NCI-H1048 (cell line): ENCODE measurements around the gene MAD1L1.

Experiments used
- DNase-seq: peaks from one replicate; lab custom pipeline; 2025; lab: John Stamatoyannopoulos, UW

MAD1L1 gene

DNA sequence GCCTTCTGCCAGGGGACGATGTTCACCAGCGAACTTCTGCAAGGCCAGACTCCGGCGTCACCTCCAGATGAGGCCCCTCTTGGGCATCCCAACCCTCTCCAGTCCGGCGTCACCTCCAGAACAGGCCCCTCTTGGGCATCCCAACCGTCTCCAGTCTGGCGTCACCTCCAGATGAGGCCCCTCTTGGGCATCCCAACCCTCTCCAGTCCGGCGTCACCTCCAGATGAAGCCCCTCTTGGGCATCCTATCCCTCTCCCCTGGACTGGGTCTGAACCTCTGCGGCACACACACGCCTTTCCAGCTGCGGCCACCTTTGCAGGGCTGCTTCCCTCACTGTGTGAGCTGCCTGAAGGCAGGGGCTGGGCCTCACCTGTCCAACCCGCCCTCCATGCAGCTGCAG is 321.2 kb downstream of the MAD1L1 start:
- DNase-seq = no peak

DNA sequence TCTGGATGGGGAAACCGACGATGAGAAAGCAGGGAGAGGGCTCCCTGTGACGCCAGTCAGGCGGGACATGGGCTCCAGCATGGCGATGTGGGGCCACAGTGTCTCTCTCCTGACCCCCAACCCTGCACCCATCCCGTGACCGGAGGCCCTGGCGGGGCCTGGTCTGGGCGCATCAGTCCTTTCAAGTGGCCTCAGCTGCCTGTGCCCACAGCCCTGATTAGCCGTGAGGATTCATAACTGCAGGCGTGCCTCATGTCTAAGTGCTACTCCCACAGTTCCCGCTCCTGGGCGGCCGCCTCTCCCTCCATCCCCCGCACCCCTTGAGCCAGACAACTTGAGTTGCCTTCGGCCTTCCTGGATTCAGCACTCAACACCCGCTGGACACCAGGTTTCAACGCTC is 321.9 kb downstream of the MAD1L1 start:
- DNase-seq = no peak

- no peak for DNase-seq
Measured at GRCh38 chr7:1910081-1910685, 322.6 kb downstream of the MAD1L1 start.

DNA sequence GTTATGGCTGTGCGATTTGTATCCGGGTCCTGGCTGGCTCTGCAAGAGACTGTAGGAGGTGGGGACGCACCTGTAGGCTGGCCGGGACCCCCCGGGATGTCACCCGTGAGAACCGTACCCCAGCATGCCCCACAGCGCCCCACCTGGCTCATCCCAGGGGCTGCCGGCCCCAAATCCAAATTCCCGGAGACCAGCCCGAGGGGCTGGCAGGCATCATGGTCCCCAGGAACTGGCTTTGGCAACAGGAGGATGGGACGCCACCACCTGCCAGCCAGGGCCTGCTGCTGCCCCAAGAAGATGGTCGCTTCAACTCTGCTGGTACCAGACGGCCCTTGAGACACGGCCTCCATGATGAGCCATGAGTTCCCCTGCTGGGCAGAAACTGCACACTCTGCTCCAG is 323.3 kb downstream of the MAD1L1 start:
- DNase-seq = no peak

- DNase-seq = no peak
Measured at GRCh38 chr7:1908823-1909420, 323.8 kb downstream of the MAD1L1 start.

GRCh38 chr7:1907751-1908365 is 324.9 kb downstream of the MAD1L1 start:
- no peak for DNase-seq

DNA sequence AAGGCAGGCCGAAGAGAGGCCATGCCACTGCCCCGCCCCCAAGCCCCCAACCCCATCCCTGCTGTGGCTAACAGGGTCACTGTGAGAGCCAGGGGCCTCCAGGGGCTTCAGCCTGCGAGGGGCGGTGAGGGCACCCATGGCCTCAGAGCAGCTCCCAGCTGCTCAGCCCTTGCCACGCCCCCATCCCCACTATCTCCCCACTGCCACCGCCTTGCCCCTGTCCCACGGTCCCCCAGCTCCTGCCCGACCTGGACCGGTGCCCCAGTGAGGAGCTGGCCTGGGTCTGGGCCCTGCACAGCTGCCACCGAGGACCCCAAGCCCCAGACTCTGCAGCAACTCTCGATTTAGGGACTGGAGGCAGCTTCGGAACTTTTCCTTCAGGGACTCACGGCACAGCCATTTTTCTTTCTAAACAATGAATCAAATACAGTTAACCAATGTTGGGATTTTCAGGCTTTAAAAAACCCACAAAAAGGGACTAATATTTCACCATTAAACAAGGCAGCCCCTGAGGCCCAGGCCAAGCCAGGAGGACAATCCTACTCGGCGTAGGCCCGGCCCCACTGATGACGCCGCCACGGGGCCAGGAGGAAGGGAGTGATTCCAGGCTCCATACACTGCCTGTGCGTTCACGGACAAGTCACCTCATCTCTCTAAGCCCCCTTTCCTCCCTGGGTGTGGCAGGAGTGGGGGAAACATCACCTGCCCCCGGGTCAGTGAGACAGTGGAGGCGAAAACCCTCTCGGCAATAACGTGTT is 325.6 kb downstream of the MAD1L1 start:
- no peak for DNase-seq

DNA sequence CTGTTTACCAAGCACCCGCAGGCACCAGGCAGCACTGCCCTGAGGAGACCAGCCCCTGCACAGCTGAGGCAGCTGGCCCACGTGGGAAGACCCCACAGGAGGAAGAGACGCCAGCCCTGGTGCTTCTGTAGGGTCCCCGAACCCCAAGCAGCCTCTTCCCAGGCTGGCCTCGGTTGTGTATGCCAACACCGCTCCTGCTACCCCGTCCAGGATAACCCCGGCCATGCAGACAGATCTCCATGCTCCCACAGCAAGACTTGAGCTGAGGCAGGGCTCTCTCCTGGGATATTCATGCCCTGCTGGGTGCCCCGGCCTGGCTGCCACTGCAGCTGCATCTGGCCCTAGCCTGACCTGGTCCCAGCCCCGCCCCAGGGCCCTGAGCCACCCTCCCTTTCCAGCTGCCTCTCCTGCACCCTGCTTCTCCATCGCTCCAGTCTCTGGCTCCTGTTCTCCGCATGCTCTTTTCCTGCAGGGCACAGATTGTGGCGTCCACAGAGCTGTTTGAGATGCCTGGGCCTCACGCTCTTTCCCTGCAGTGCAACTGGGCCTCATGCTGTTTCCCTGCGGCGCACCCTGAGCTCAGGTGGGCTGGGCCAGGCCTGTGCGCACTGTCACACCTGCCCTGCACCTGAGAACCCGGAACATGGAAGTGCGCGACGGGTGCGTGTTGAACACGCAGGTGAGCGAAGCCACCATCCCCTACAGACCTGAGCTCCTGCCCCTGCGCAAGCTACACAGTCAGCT is 326.5 kb downstream of the MAD1L1 start:
- DNase-seq = no peak

GRCh38 chr7:1902231-1902855 is 330.4 kb downstream of the MAD1L1 start:
- no peak for DNase-seq

- no peak for DNase-seq
Measured at GRCh38 chr7:1901431-1902210, 331.1 kb downstream of the MAD1L1 start.

- DNase-seq = no peak
Measured at GRCh38 chr7:1900847-1901246, 331.9 kb downstream of the MAD1L1 start.

GRCh38 chr7:1899951-1900762 is 332.6 kb downstream of the MAD1L1 start:
- DNase-seq = no peak

GRCh38 chr7:1899196-1899595 is 333.5 kb downstream of the MAD1L1 start:
- DNase-seq = no peak

GRCh38 chr7:1898628-1899185 is 334.0 kb downstream of the MAD1L1 start:
- DNase-seq = no peak

DNA sequence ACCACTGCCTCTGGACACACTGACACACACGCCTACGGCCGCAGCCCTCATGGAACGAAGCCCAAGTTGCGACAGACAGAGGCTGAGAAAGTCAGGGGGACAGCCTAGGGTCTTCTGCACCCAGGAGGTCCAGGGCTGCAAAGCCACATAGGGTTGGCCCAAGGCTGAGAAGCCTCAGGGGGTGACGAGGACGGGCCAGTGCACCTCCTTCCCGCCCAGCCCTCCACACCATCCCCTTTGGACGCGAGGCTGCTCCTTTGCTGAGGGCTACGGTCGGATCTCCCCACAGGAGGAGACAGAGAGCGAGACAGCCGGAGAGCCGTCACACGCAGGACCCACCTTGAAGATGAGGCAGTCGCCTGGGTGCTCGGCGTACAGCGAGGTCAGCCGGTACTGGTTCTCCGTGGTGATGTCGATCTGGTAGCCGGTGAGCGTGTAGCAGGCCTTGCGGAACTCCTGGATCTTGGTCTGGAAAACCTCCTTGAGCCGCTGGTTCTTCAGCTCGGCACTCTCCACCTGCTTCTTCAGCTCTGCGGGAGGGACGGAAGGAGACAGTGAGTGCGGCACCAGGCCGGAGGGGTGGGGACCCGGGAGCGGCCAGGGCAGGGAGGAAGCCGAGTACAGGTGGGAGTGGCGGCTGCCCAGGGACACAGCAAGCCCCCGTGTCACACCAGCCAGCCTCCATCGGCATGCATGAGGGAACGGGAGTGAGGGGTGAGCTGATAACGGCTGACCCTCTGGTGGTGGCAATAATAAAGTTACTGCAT is 334.7 kb downstream of the MAD1L1 start:
- DNase-seq = no peak

DNA sequence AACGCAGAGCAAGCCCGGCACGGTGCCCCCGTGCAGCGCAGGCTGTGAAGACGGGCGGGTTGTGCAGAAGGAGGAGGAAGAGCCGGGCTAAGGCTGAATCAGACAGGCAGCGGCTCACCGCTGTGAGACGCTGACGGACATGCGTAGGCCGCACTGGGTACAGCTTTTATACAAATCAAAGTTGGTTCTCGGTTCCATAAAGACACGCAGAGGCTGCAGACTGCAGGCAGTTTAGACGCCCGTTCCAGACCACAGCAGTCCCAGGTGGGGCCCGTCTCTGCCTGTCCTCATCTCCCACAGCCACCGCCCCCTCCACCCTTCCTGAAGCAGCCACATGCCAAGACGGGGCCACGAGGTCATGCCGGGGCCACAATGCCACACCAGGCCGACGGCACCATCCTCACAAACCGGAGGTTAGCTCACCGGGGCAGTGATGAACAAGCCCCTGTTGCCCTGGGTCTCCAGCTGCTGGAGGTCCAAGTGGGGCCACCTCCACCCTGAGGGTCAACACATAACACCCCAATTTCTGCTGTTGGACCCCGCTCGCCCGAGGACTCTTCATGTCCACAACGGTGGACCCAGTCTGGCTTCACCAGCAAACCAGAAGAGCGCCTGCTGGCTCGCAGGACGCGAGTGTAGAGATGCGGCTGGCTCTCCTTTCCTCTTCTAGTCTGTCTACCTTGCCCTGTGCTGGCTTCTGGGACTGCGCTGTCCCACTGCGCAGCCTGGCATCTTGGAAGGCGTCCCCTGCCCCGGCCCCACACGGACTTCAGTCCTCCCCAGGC is 335.5 kb downstream of the MAD1L1 start:
- no peak for DNase-seq

DNA sequence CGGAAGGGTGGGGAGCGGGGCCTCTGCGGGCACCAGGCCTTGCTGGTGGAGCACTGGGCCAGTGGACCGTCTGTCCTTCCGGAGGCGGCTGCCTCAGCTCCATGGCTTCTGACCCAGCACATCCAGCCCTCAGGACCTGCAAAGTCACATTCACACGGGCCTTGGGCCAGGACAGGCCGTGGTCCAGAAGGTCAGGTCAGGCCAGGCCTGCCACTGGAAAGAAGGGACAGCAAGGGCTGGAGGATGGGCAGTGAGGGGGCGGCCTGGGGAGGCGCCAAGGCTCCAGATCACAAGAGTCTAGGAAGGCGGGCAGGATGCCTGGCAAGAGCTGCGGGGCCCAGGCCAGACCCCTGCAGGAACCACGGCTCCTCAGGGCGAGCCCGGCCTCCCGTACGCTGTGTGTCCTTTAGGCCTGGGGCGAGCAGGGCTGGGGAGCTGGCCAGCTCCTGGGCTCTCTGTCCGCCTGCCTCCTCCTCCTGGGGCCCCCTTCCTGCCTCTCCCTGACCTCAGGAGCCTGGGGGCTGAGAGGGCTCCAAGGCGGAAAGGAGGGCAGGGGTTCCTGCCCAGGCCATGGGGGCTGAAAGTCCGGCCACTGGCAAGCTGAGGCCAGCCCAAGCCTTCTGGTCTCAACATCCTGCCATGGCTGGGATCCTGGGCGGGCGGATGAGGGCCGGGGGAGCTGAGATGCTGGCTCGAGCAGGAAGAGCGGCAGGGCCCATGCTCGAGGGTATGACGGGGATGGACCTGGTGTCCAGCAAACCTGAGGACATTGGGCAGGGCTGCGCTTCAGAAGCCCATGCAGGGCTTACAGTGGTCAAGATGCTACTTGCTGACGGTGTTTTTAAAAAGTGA is 336.9 kb downstream of the MAD1L1 start:
- DNase-seq = no peak
